A204.1 (cell line): ENCODE data around the gene C3orf49.
A peak's percentile ranks its signal among the peaks of the same experiment; 100 is the strongest.

ENCODE experiments used
- FAIRE-seq: peaks from 2 replicates; lab custom pipeline; 2012; peaks lifted over from hg19 to GRCh38; lab: Jason Lieb, UNC

C3orf49 gene, protein sequence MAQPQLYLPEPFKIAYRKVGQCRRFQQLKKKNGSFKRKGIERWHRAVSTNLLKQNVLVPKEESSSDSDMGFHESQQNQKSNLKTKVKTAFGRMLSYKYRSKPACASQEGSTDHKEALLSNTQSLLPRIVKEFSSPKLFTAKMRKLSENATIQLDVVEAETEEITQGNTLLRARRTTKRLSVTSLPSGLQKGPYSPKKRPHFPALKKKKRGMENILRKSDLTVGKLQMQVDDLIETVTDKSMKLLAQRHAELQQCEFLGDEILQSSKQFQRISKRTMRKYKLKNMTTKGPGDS

GRCh38 chr3:63819151-63819398, at the start of gene C3orf49:
C3orf49 (plus strand) TSS chr3:63819299; CDS start chr3:63819472, 173 bp downstream.
- no peak for FAIRE-seq

GRCh38 chr3:63774781-63775180, 44.3 kb upstream of the C3orf49 start:
- no peak for FAIRE-seq

GRCh38 chr3:63779227-63779626, 39.9 kb upstream of the C3orf49 start:
- no peak for FAIRE-seq

- FAIRE-seq: no peak
Measured at GRCh38 chr3:63791974-63792373, 27.1 kb upstream of the C3orf49 start.

DNA sequence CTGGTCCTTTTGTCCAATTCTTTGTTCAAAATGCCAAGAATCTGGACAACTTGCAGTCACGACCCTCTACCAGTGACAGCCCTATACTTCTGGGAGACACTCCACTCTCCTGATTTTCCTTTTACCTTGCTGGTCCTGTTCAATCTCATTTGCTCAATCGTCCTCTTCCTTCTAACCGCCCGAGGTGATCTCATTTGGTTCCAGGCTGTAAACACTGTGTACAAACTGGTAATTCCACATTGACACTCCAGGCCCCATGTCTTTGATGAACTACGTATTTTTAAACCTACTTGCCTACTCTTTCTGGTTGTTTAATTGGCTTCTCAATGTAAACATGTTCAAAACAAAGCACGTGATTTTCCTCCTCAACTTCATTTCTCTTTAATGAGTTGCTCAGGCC, 23.7 kb upstream of the C3orf49 start:
- no peak for FAIRE-seq

GRCh38 chr3:63798544-63798943, 20.6 kb upstream of the C3orf49 start:
- FAIRE-seq: no peak

- FAIRE-seq: no peak
Measured at GRCh38 chr3:63798949-63799348, 20.1 kb upstream of the C3orf49 start.

- FAIRE-seq: no peak
Measured at GRCh38 chr3:63800097-63800496, 19.0 kb upstream of the C3orf49 start.

- FAIRE-seq: no peak
Measured at GRCh38 chr3:63803911-63804310, 15.2 kb upstream of the C3orf49 start.

DNA sequence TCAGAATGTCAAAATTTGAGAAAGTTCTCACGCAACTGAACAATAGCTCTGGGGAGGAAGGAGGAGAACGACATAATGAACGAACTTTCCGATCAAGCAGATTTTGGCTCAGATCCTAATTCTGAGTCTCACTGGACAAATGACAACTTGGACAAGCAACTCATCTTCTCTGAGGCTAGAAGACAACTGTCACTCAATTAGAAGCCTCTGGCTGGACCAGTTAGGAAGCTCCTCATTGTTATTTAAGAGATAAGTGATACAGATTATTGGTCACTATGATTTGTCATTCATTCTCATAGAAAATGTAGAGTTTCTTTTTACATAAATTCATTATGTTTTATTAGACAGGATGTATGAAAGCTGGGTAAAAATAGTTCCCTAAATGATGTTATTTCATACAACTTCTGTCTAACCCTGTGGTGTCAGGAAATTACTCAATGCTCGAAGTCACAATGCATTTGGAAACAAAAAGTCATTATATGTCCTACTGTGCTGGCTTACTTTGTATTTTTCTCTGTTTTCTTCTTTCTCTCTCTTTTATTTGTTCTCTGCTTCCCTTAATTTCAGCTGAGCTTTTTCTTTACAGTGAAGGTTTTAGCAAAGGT, 11.0 kb upstream of the C3orf49 start:
- FAIRE-seq: no peak

- no peak for FAIRE-seq
Measured at GRCh38 chr3:63808633-63809032, 10.5 kb upstream of the C3orf49 start.

DNA sequence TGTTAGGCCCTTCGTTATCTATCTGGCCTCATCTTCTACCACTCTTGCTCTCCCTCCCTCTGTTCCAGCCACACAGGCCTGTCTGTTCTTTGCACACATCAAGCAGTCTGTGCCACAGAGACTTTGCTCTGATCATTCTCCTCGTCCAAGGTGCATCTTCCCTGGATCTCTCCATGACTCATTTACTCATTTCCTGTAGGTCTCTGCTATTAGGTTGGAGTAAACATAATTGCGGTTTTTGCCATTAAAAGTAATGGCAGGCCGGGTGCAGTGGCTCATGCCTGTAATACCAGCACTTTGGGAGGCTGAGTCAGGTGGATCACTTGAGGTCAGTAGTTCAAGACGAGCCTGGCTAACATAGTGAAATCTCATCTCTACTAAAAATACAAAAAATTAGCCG, 9.5 kb upstream of the C3orf49 start:
- FAIRE-seq: no peak

DNA sequence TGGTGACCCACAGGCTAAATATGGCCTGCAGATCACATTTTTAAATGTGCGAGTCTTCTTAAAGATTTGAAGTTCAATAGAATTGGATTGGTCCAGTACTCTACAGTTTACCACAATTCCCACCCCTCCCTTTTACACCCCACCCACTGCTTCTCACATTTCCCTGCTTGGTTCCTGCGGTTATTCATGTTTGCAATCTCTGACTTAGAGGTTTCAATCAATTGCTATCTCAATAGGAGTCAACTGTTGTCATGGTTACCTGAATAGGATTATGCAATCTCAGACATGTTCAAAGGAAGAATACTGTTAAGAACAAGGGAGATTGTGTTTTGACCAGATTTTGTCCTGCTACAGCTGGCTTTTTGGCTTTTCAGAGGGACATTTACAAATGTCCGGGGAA, 4.9 kb upstream of the C3orf49 start:
- no peak for FAIRE-seq

GRCh38 chr3:63817225-63817624, 1.9 kb upstream of the C3orf49 start:
- FAIRE-seq: no peak

GRCh38 chr3:63818282-63819150, 583 bp upstream of the C3orf49 start:
- peak; percentile 74 for FAIRE-seq

GRCh38 chr3:63824309-63824708, 5.2 kb downstream of the C3orf49 start:
- FAIRE-seq: no peak

DNA sequence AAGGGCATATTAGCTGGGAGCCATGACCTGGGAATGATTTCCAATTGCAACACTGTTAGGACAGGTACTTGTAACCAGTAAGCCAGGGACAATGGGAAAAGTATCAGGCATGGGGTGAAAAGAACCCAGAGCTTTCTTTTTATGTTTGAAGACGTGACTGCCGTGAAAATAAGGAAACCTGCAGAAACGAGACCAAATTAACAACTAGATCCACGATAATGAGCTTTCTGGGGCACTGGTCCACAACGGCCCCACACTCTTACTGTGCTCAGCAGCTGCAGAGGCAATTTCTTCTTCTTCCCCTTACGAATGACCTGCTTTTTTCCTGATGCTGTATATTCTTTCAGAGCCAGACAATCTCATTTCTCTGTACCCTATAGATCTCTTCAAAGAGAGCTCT, 11.4 kb downstream of the C3orf49 start:
- FAIRE-seq: no peak

DNA sequence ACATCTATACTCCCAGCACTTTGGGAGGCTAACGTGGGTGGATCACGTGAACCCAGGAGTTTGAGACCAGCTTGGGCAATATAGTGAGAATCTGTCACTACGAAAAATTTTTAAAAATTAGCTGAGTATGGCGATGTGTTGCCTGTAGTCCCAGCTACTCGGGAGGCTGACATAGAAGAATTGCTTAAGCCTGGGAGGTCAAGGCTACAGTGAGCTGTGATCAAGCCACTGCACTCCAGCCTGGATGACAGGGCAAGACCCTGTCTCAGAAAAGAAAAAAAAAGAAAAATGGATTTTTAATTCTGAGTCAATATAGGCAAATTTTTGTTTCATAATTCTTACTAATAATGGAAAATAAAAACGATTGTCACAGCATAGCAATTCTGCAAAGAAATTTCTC, 13.3 kb downstream of the C3orf49 start:
- FAIRE-seq: no peak

DNA sequence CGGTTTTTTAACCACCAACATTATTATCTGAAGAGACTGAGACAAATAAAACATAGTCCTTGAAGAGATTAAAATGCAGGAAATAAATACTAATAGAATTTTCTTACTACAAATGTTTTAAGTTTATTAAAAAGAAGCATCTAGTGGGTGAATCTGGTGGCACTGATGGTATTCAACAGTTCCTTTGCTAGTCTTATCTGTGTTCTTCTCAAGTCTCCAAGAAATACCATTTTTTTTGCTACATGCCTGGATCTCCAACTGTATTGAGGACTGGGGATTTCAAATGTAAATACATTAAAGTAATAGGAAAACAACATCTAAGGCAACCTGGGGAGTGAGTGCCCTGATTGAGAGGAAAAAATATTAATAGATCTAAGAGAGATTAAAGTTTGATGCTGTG, 22.6 kb downstream of the C3orf49 start:
- FAIRE-seq: no peak

GRCh38 chr3:63842127-63842526, 23.0 kb downstream of the C3orf49 start:
- no peak for FAIRE-seq

DNA sequence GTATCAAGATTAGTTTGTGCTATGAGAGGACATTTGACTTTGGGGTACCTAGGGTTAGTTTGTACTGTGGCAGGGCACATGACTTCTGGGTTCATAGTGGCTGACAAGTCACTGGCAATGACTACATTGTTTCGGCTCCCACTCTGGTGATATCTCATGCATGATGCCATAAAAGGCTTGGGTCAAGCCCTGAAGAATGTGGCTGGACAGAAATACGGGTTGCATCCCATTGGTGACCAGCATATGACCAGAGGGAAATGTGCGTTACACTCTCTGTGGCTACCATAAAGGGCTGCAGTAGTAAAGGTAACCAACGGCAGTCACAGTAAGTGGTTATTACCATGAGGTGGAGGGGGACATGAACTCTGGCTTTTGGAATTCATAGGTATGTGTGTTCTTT, 26.1 kb downstream of the C3orf49 start:
- no peak for FAIRE-seq

- FAIRE-seq: no peak
Measured at GRCh38 chr3:63847718-63848450, 28.8 kb downstream of the C3orf49 start.

- no peak for FAIRE-seq
Measured at GRCh38 chr3:63849175-63849574, 30.1 kb downstream of the C3orf49 start.
